ENCODE measurements around the gene FTCD. TPM values are rescaled to one million over a fixed set of nuclear protein-coding genes. Genes with fewer than 3 reads are reported as not detected.
A peak's percentile ranks its signal among the peaks of the same experiment; 100 is the strongest.

Gene FTCD
- total and polyA plus RNA-seq, 2 of the 8 experiments (the other 6 are each of a cell fraction or from before 2014, with no cell fraction given): 3.3 to 4.9 TPM

GRCh38 chr21:46115441-46116188, 39.8 kb downstream of the FTCD start:
- TF ChIP-seq TCF12 (IDR thresholded peaks at IDR 0.05; ENCODE audit: low read depth, low read length) (no peak), SRF (IDR thresholded peaks at IDR 0.05; ENCODE audit: low read depth, low read length) (no peak), ATF2 (IDR thresholded peaks at IDR 0.05; ENCODE audit: low read length) (no peak), HDAC6 (IDR thresholded peaks at IDR 0.05; ENCODE audit: low read depth, low read length) (no peak), KDM1A (IDR thresholded peaks at IDR 0.05; ENCODE audit: borderline replicate concordance, low read length) (no peak), POLR2AphosphoS5 (IDR thresholded peaks at IDR 0.05; ENCODE audit: low read depth, low read length) (no peak), RNF2 (IDR thresholded peaks at IDR 0.05; ENCODE audit: borderline replicate concordance, low read depth, low read length, missing control alignments, poor library complexity, severe bottlenecking) (no peak), GABPA (IDR thresholded peaks at IDR 0.05; ENCODE audit: borderline replicate concordance, insufficient read depth, low read length) (no peak), NRF1 (IDR thresholded peaks at IDR 0.05; ENCODE audit: low read depth, low read length) (no peak)
- WGBS, 2 experiments (ENCODE audit: extremely low coverage in 1 of 2, insufficient coverage in 1 of 2, insufficient read length in 1 of 2, insufficient replicate concordance in 2 of 2, low coverage in 1 of 2, low lambda C conversion rate in 2 of 2, missing lambda C conversion rate in 1 of 2): 93% methylated on average over 17 of the region's 17 CpGs; no CpG with 5 or more reads in 1 of the 2 experiments
- H4K8ac ChIP-seq (ENCODE audit: extremely low read depth, insufficient read depth, low read length): 0 out of 2 replicates have a peak overlapping the region, but pooled peaks have one; percentile 14
- no peak overlapping the region for H2BK20ac ChIP-seq (ENCODE audit: low read length)
- no peak overlapping the region for H3K4me3 ChIP-seq (ENCODE audit: extremely low read depth in 1 of 4, insufficient read depth in 2 of 4, low read depth in 3 of 4, low read length in 4 of 4)
- H2BK15ac ChIP-seq (ENCODE audit: low read length): no peak overlapping the region
- no peak overlapping the region for H2BK5ac ChIP-seq (ENCODE audit: low read depth, low read length)
- no peak overlapping the region for H2BK120ac ChIP-seq (replicated peaks; ENCODE audit: low read depth, low read length)
- H3K23ac ChIP-seq (ENCODE audit: insufficient read length): no peak overlapping the region
- H3K4me2 ChIP-seq (ENCODE audit: insufficient read depth in 1 of 2, low read depth in 2 of 2, low read length in 2 of 2): no peak overlapping the region
- H2AFZ ChIP-seq (ENCODE audit: low read length): no peak overlapping the region
- peaks cover 0 to 28% (median 2%) of the 10 kb centered on the region in 4 experiments; a peak in 5 of 8 replicates for H3K36me3 ChIP-seq (ENCODE audit: control insufficient read depth in 2 of 4, insufficient read depth in 4 of 4, low read length in 3 of 4)
- peaks cover 0 to 4% of the 10 kb centered on the region in 2 experiments for H4K20me1 ChIP-seq (replicated peaks in 1 of 2; ENCODE audit: control insufficient read depth in 1 of 2, insufficient read depth in 2 of 2, low read length in 2 of 2)
- no peaks in the 10 kb centered on the region for H3K27me3 ChIP-seq (replicated peaks in 1 of 4; ENCODE audit: control insufficient read depth in 3 of 4, extremely low read depth in 1 of 4, insufficient read depth in 3 of 4, low read length in 3 of 4)
- H3K18ac ChIP-seq (ENCODE audit: extremely low read depth, low read length): no peak overlapping the region
- H3K9me3 ChIP-seq (ENCODE audit: insufficient read depth in 2 of 2, low read depth in 1 of 2, low read length in 1 of 2): peaks cover 0 to 4% of the 10 kb centered on the region in 2 experiments; a peak in 2 of 4 replicates
- no peak overlapping the region for H3K27ac ChIP-seq (ENCODE audit: low read depth, low read length)
- no peak overlapping the region for H2AK5ac ChIP-seq (ENCODE audit: low read depth, low read length)
- no peak overlapping the region for H3K4ac ChIP-seq (replicated peaks; ENCODE audit: insufficient read length, low read depth, low read length)
- no peaks in the 10 kb centered on the region for H3K23me2 ChIP-seq (ENCODE audit: low read depth, low read length)
- 0 out of 7 replicates have a peak, but pooled peaks cover 0 to 1% (median under 1%) of the 10 kb centered on the region in 4 experiments for H3K4me1 ChIP-seq (replicated peaks in 1 of 4; ENCODE audit: control insufficient read depth in 3 of 4, insufficient read depth in 4 of 4, low read length in 3 of 4)
- DNase-seq (ENCODE audit: low read depth in 1 of 2, low spot score in 2 of 2): no peak
- no peaks in the 10 kb centered on the region for H3K79me1 ChIP-seq (ENCODE audit: low read depth, low read length)
- H3K56ac ChIP-seq (replicated peaks; ENCODE audit: insufficient read length, low read depth, low read length): no peak overlapping the region
- ChIA-PET POLR2A (ENCODE audit: partially characterized antibody) (no interaction called here), CTCF (ENCODE audit: partially characterized antibody) (interaction anchor here (3.1 kb wide), 1 partner anchor 27 kb away, joined by 14 read pairs; no protein-coding TSS in a partner anchor)
- no peak for FAIRE-seq
- no peaks in the 10 kb centered on the region for H3K79me2 ChIP-seq (ENCODE audit: control insufficient read depth in 1 of 2, insufficient read depth in 2 of 2, low read length in 2 of 2)
- H2BK12ac ChIP-seq (ENCODE audit: low read depth, low read length): no peak overlapping the region
- H3K14ac ChIP-seq (ENCODE audit: insufficient read length): no peak overlapping the region
- H4K5ac ChIP-seq (ENCODE audit: insufficient read length, low read depth, low read length): no peak overlapping the region
- no peak overlapping the region for H3K9ac ChIP-seq (replicated peaks in 1 of 4; ENCODE audit: extremely low read depth in 1 of 4, low read depth in 3 of 4, low read length in 3 of 4)
- H4K91ac ChIP-seq (replicated peaks; ENCODE audit: insufficient read length, low read length): no peak overlapping the region

All from H1 (cell line).